OCI-LY1 (cell line): ENCODE data around the gene TTC33.

ENCODE experiments used
- H2AFZ ChIP-seq: fragments of 200-600 bp; sonication (generic), shearing (Covaris generic); 2 replicates; pipeline ENCODE4 v1.6.0; 2014; ENCODE audit warnings: antibody characterized with exemption, mild to moderate bottlenecking, low read length
- H3F3A ChIP-seq: fragments of 200-600 bp; sonication (generic), shearing (Covaris generic); 2 replicates; pipeline ENCODE4 v1.6.0; 2014; ENCODE audit warnings: mild to moderate bottlenecking, antibody characterized with exemption, low read length, moderate library complexity; ENCODE audit not compliant: insufficient read depth
- H3K27ac ChIP-seq: fragments of 200-600 bp; sonication (generic); 2 replicates; pipeline ENCODE4 v1.5.1; 2014; ENCODE audit warnings: low read length, mixed run types, mild to moderate bottlenecking, low read depth; ENCODE audit not compliant: poor library complexity, severe bottlenecking
- H3K27me3 ChIP-seq: fragments of 200-600 bp; sonication (generic); 2 replicates; pipeline ENCODE4 v1.6.0; 2014; ENCODE audit warnings: antibody characterized with exemption, mild to moderate bottlenecking, low read length, moderate library complexity; ENCODE audit not compliant: insufficient read depth
- H3K36me3 ChIP-seq: fragments of 200-600 bp; sonication (generic); 2 replicates; pipeline ENCODE4 v1.6.1; 2014; ENCODE audit warnings: mild to moderate bottlenecking, antibody characterized with exemption, low read length, moderate library complexity, mixed read lengths; ENCODE audit not compliant: insufficient read depth
- H3K4me1 ChIP-seq: fragments of 200-600 bp; sonication (generic); 2 replicates; pipeline ENCODE4 v1.5.1; 2014; ENCODE audit warnings: mild to moderate bottlenecking, low read length, moderate library complexity; ENCODE audit not compliant: insufficient read depth, severe bottlenecking
- H3K4me2 ChIP-seq: fragments of 200-600 bp; sonication (generic), shearing (Covaris generic); 2 replicates; pipeline ENCODE4 v1.6.1; 2014; ENCODE audit warnings: low read length
- H3K4me3 ChIP-seq: fragments of 200-600 bp; sonication (generic); 2 replicates; pipeline ENCODE4 v1.5.1; 2014; ENCODE audit warnings: low read length, low read depth, mild to moderate bottlenecking, mixed read lengths; ENCODE audit not compliant: poor library complexity, severe bottlenecking
- H3K79me2 ChIP-seq: fragments of 200-600 bp; shearing (Covaris generic); 2 replicates; pipeline ENCODE4 v1.6.1; 2016; ENCODE audit warnings: mixed run types, low read length, mixed read lengths; ENCODE audit not compliant: insufficient read depth
- H3K9ac ChIP-seq: fragments of 200-600 bp; sonication (generic), shearing (Covaris generic); 2 replicates; pipeline ENCODE4 v1.6.1; 2014; ENCODE audit warnings: mild to moderate bottlenecking, low read length, mixed read lengths
- H3K9me2 ChIP-seq: fragments of 200-600 bp; sonication (generic), shearing (Covaris generic); 2 replicates; pipeline ENCODE4 v1.6.1; 2014; ENCODE audit warnings: low read depth, mild to moderate bottlenecking, low read length, mixed read lengths
- H3K9me3 ChIP-seq: fragments of 200-600 bp; shearing (Covaris generic); 2 replicates; pipeline ENCODE4 v1.6.1; 2014; ENCODE audit warnings: low read length, mixed read lengths
- H4K20me1 ChIP-seq: fragments of 200-600 bp; sonication (generic), shearing (Covaris generic); 2 replicates; pipeline ENCODE4 v1.6.0; 2016; ENCODE audit warnings: mild to moderate bottlenecking, low read length; ENCODE audit not compliant: insufficient read depth
- EZH2 ChIP-seq: fragments of 200-600 bp; sonication (generic), shearing (Covaris generic); IDR thresholded peaks from 2 replicates; pipeline ENCODE4 v1.8.0; 2017; ENCODE audit warnings: borderline replicate concordance, mixed run types, mild to moderate bottlenecking, antibody characterized with exemption, low read length, moderate library complexity, mixed read lengths
- TF ChIP-seq, protein P1 (sequence below): fragments of 200-600 bp; sonication (generic), shearing (Covaris generic); IDR thresholded peaks from 2 replicates; pipeline ENCODE4 v1.5.1; 2017; ENCODE audit warnings: mild to moderate bottlenecking, antibody characterized with exemption, low read length, moderate library complexity, mixed read lengths

The TTC33 gene

DNA sequence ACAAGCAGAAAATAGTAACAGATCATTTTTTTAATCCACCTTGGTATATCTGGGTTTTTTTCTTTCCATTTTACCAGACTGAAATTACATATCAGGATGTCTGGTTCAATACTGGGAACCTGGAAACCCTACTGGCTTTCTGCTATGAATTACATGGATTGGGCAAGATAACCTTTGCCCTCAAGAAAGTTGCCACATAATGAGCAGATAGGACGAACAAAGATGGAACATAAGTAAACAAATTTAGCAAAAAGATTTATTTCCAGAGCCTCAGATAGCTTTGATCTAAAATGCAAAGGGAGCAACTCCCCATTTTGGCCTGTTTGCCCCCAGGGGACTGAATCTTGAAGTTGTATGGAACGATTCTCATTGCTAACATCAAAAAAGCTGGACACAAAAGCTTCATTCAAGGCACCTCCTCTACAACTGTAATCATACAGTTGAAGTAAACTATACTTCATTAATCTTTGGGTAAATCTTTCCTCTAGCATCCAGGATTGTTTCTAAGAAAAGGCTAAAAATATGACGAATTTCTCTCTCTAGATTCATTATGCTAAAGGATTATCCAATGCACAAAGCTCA is 207.7 kb downstream of the TTC33 start:
- Histone ChIP-seq H3K9me2 (no peaks in the 10 kb centered on the region), H2AFZ (no peak overlapping the region), H3K27me3 (no peaks in the 10 kb centered on the region), H3K9ac (no peak overlapping the region), H3F3A (no peaks in the 10 kb centered on the region), H3K4me1 (no peaks in the 10 kb centered on the region), H3K27ac (no peak overlapping the region), H3K36me3 (no peaks in the 10 kb centered on the region), H3K4me3 (no peak overlapping the region), H4K20me1 (no peaks in the 10 kb centered on the region), H3K4me2 (no peak overlapping the region), H3K79me2 (no peaks in the 10 kb centered on the region), H3K9me3 (no peaks in the 10 kb centered on the region)
- no peak for TF ChIP-seq EZH2
- TF ChIP-seq, protein P1, sequence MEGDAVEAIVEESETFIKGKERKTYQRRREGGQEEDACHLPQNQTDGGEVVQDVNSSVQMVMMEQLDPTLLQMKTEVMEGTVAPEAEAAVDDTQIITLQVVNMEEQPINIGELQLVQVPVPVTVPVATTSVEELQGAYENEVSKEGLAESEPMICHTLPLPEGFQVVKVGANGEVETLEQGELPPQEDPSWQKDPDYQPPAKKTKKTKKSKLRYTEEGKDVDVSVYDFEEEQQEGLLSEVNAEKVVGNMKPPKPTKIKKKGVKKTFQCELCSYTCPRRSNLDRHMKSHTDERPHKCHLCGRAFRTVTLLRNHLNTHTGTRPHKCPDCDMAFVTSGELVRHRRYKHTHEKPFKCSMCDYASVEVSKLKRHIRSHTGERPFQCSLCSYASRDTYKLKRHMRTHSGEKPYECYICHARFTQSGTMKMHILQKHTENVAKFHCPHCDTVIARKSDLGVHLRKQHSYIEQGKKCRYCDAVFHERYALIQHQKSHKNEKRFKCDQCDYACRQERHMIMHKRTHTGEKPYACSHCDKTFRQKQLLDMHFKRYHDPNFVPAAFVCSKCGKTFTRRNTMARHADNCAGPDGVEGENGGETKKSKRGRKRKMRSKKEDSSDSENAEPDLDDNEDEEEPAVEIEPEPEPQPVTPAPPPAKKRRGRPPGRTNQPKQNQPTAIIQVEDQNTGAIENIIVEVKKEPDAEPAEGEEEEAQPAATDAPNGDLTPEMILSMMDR = no peak

DNA sequence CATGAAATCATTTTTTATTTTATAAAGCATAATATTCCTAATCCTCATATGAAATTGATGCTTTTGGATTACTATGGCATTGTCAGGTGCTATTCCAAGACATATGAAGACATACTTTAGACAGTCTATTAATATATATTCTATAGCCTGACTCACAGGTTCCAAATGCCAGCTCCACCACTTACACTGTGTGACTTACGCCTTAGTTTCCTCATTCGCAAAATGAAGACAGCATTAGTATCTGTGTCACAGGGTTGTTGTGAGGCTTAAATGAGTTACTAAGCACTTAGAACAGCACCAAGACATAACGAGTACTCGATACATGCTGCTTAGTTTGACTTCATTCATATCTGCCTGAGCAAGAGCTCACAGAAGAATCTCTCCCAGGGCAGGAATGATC is 208.2 kb downstream of the TTC33 start:
- no peaks in the 10 kb centered on the region for H3K9me2 ChIP-seq
- H3K4me2 ChIP-seq = no peak overlapping the region
- no peaks in the 10 kb centered on the region for H3K9me3 ChIP-seq
- H3K9ac ChIP-seq = no peak overlapping the region
- H3K27ac ChIP-seq = no peak overlapping the region
- H4K20me1 ChIP-seq = no peaks in the 10 kb centered on the region
- no peaks in the 10 kb centered on the region for H3K27me3 ChIP-seq
- H3K36me3 ChIP-seq = no peaks in the 10 kb centered on the region
- no peak overlapping the region for H2AFZ ChIP-seq
- no peak overlapping the region for H3K4me3 ChIP-seq
- no peak for TF ChIP-seq EZH2
- H3F3A ChIP-seq = no peaks in the 10 kb centered on the region
- H3K4me1 ChIP-seq = no peaks in the 10 kb centered on the region
- H3K79me2 ChIP-seq = no peaks in the 10 kb centered on the region

DNA sequence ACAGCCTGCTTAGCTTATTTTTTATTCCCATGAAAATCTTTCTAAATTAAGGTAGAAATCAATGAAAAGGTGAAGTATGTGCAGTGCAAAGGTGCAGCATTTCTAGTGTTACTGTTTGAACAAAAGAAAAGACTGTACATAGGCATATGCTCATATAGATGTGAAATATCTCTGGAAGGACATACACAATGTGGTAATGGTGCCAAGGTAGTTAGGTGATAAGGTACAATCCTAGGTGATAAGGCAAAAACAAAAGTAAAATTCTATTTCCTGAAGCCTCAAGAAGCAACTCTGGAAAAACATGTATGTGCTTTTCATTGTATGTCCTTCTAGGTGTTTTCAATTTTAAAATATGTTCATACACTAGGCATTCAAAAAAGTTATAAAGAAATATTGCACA is 215.5 kb downstream of the TTC33 start:
- Histone ChIP-seq H3K4me3 (no peak overlapping the region), H3K27me3 (no peaks in the 10 kb centered on the region)
- TF ChIP-seq, protein P1 = no peak
- no peak for TF ChIP-seq EZH2

DNA sequence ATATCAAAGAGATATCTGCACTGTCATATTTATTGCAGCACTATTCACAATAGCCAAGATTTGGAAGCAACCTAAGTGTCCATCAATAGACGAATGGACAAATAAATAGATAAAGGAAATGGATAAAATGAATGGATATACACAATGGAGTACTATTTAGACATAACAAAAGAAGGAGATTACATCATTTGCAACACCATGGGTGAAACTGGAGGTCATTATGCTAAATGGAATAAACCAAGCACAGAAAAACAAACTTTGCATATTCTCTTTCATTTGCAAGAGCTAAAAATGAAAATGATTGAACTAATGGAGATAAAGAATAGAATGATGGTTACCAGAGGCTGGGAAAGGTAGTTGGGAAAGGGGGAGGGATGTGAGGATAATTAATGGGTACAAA is 231.1 kb downstream of the TTC33 start:
- Histone ChIP-seq H3K9ac (no peak overlapping the region), H3K79me2 (no peaks in the 10 kb centered on the region), H4K20me1 (no peaks in the 10 kb centered on the region), H3K4me1 (no peaks in the 10 kb centered on the region), H3K9me2 (no peaks in the 10 kb centered on the region), H3K36me3 (no peaks in the 10 kb centered on the region), H3K27ac (no peak overlapping the region), H2AFZ (no peak overlapping the region), H3F3A (no peaks in the 10 kb centered on the region), H3K9me3 (no peaks in the 10 kb centered on the region), H3K4me2 (no peak overlapping the region), H3K27me3 (no peaks in the 10 kb centered on the region), H3K4me3 (no peak overlapping the region)
- TF ChIP-seq, protein P1 = no peak
- TF ChIP-seq EZH2 = no peak

More for the DNA sequence above, 215.5 kb downstream of the TTC33 start:
- H3F3A ChIP-seq = no peaks in the 10 kb centered on the region
- no peaks in the 10 kb centered on the region for H3K9me2 ChIP-seq
- no peak overlapping the region for H3K4me2 ChIP-seq
- H2AFZ ChIP-seq = no peak overlapping the region
- no peak overlapping the region for H3K27ac ChIP-seq
- H3K79me2 ChIP-seq = no peaks in the 10 kb centered on the region
- H3K36me3 ChIP-seq = no peaks in the 10 kb centered on the region
- H3K9ac ChIP-seq = no peak overlapping the region
- no peaks in the 10 kb centered on the region for H3K4me1 ChIP-seq
- no peaks in the 10 kb centered on the region for H4K20me1 ChIP-seq
- no peaks in the 10 kb centered on the region for H3K9me3 ChIP-seq
